G401.6 (cell line): ENCODE data around the gene CIDEB.

Experiments used
- FAIRE-seq: peaks from 2 replicates; lab custom pipeline; 2012; peaks lifted over from hg19 to GRCh38; lab: Jason Lieb, UNC

Gene CIDEB

GRCh38 chr14:24332268-24332993, 24.7 kb upstream of the CIDEB start:
- no peak for FAIRE-seq

DNA sequence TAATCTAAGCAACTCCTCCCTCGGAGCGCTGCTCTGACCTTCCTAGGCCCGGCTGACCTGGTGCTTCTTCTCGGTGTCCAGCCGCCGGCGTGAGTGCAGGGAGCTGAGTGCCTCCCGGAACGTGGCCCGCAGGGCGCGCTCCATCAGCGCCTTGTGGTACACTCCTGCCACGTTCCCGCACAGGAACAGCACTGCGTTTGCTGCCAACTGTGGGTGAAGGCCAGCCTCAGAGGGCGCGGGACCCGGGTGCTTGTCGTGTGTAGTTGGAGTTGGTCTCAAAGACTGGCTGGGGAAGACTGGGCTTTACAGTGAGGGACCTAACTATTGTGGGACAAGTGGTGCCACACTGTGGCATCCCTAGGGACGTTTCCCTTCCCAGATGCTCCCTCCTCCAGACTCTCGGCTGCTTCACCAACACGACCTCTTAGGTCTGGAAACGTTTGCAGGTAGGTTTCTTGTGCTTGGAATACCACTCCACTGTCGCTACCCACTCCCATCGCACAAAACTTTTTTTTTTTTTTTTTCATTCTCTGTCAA, 24.0 kb upstream of the CIDEB start:
- no peak for FAIRE-seq

GRCh38 chr14:24330973-24331674, 23.3 kb upstream of the CIDEB start:
- FAIRE-seq, result no peak

DNA sequence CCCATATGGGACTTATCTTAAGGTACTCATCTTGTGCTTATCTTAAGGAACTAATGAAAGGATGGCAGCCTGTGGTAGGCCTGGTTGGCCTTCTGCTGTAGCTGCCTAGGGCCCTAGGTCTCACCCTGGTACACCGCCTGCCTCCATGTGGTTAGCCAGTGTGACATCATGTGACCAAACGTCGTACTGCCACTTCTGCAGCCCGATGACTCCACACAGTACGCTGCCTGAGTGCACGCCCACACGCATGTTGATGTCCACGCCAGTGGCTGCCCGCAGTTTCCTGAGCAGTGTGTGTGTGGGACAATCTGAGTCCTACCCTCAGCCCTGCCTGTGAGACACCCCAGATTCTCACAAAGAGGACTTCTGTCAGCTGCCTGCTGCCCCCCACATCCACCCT, 22.0 kb upstream of the CIDEB start:
- no peak for FAIRE-seq

GRCh38 chr14:24329073-24329663, 21.4 kb upstream of the CIDEB start:
- no peak for FAIRE-seq

DNA sequence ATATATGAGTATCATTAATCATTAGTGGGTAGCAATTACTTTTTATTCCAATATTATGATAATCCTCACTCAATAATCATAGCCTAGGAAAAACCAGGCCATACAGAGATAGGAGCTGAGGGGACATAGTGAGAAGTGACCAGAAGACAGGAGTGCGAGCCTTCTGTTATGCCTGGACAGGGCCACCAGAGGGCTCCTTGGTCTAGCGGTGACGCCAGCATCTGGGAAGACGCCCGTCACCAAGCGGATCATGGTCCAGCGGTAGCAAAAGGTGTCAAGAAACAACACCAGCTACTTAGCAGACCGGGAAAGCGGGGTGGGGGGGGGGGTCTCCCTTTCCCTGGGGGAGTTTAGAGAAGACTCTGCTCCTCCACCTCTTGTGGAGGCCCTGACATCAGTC, 20.1 kb upstream of the CIDEB start:
- peak; percentile 34 for FAIRE-seq

DNA sequence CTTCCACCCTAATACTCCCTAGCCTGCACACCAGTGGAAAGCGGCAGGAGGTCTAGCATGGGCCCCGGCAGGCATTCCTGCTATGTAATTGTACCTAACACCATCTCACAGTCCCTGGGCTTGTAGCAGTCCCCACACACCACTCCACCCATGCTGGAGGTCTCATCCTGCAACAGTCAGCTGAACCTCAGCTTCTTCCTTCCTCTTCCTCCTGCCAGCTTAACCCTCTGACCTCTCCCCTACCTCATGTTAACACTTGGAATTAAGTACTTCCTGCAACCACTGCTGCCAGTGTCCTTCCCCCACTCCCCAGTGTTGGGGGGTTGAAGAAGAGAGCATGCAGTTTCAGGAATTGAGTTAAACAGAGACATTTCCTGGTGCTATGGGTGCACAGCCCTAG, 19.5 kb upstream of the CIDEB start:
- no peak for FAIRE-seq

- FAIRE-seq, result no peak
Observed at GRCh38 chr14:24325963-24326362, 18.2 kb upstream of the CIDEB start.

- FAIRE-seq, result no peak
Observed at GRCh38 chr14:24325041-24325530, 17.3 kb upstream of the CIDEB start.

DNA sequence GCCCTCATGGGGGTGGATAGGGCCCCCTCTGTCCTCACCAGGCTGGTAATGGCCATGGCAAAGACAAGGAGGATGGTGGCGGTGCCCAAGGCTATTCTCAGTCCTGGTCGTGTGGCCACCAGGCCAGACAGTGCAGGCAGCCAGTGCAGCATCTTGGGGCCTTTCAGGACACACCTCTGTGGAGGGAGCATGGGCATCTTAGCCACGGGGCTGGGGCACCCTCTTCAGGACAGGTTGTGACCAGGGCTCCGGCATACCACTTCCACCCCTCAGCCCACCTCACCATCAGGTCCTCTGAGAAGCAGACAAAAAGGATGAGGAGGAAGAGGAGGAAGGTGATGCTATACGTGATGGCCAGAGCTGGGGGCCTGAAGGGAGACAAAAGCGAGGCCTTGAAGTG, 16.2 kb upstream of the CIDEB start:
- FAIRE-seq, result no peak

DNA sequence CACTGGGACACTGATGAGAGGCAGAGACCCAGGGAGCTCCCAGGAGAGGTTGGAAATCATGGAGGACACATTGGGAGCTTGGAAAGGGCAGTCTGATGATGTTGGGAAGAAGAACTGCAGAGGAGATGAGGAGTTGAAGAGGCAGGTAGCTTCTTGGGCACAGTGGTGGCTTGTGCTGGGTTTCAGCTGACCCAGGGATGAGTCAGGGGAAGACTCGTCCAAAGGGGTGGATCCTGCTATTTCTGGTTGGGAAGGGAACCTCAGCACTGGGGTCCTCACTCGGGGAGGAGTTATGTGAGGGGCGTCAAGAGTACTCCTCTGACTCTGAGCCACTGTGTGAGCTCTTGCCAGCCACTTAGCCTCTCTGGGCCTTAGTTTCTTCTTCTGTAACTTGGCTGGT, 15.6 kb upstream of the CIDEB start:
- FAIRE-seq, result no peak

DNA sequence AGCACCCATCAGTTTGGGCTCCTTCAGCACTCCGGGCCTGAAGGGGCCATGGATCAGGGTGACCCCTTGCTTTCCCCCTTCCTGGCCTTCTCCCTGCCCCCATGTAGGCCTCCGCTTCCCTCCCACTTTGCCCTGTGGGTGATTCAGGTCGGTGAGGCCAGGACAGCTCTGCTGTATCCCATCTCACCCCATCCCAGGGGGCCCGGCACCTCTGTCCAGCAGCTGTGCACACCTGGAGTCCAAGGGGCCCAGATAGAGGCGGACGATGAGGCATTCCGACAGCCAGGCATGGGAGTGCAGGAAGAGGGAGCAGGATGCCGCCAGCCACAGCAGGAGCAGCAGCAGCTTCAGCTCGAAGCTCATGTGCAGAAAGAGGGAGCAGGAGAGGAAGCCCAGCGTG, 14.9 kb upstream of the CIDEB start:
- FAIRE-seq, result no peak

DNA sequence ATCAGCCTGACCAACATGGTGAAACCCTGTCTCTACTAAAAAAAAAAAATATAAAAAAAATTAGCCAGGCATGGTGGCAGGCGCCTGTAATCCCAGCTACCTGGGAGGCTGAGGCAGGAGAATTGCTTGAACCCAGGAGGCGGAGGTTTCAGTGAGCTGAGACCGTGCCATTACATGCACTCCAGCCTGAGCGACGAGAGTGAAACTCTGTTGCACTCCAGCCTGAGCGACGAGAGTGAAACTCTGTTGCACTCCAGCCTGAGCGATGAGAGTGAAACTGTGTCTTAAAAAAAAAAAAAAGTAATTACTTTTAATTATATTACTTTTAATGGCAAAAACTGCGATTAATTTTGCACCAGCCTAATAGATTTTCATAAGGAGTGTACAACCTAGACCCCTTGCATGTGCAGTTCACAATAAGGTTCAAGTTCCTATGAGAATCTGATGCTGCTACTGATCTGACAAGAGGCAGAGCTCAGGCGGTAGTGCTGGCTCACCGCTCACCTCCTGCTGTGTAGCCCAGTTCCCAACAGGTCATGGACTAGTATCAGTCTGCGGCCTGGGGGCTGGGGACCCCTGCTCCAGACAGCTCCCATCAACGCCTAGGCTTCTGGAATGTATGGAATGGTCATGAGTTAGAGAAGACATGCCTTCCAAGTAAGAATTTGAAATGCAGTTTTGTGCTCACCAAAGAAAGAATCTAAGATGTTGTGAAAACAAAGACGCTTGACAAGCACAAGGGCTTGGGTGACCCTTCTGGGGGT, 13.6 kb upstream of the CIDEB start:
- no peak for FAIRE-seq

DNA sequence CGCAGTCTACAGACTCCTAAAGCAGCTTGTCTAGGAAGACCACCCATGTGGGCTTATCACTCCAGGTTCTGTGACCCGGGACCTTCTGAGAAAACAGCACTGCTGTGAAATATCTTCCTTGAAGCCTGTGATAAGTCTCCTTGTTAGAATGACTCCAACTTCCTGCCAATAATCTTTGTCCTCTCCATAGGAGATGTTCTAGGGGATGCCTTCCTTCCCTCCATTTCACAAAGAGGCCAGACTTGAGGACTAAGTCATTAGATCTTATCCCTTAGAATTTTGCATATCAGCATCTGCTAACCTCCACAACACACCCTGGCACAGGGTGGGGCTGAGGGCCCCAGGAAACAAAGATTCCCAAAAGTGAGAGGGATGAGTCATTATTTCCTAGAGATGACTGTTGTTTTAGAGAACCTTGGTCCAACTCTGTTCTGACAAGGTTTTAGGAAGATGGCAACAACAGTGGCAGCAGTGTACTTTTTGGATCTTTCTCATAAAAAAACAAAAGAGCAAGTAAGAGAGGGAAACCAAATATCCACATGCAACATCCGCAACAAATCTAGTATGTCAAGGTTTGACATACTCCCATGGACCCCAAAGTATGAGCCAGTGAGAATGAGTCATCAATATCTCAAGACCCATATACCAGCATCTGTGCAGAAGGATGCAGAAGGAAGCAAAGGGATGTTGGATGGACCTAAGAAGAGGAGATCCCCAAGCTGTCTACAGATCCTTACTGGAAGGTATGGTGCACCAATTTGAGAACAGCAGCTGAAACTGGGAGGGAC, 9.6 kb upstream of the CIDEB start:
- no peak for FAIRE-seq

- FAIRE-seq, result no peak
Observed at GRCh38 chr14:24316597-24316950, 8.8 kb upstream of the CIDEB start.

DNA sequence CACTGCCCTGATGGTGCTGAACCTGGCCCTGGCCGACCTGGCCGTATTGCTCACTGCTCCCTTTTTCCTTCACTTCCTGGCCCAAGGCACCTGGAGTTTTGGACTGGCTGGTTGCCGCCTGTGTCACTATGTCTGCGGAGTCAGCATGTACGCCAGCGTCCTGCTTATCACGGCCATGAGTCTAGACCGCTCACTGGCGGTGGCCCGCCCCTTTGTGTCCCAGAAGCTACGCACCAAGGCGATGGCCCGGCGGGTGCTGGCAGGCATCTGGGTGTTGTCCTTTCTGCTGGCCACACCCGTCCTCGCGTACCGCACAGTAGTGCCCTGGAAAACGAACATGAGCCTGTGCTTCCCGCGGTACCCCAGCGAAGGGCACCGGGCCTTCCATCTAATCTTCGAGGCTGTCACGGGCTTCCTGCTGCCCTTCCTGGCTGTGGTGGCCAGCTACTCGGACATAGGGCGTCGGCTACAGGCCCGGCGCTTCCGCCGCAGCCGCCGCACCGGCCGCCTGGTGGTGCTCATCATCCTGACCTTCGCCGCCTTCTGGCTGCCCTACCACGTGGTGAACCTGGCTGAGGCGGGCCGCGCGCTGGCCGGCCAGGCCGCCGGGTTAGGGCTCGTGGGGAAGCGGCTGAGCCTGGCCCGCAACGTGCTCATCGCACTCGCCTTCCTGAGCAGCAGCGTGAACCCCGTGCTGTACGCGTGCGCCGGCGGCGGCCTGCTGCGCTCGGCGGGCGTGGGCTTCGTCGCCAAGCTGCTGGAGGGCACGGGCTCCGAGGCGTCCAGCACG, 8.2 kb upstream of the CIDEB start:
- no peak for FAIRE-seq

- FAIRE-seq, result no peak
Observed at GRCh38 chr14:24315243-24315806, 7.5 kb upstream of the CIDEB start.

GRCh38 chr14:24314377-24315193, 6.8 kb upstream of the CIDEB start:
- FAIRE-seq, result no peak

DNA sequence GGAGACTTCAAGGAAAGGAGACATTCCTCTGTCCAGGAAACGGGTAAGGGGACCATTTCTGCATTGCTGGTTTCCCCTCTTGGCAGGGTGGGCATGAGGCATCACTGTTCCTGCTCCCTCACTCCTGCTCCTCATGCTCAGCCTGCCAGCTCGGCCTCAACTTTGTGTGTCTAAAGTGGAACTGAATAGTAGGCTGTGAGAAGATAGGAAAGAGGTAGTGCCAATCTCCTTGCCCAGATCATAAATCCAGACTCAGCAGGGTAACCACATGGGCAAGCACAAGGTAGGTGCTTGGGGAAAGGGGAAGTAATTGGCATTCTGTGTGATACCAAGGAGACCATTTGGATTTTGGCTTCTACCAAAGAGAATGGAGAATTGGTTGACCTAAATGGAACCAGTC, 6.1 kb upstream of the CIDEB start:
- FAIRE-seq, result no peak
